H1 (cell line): ENCODE data around the gene TBX18. TPM values are rescaled to one million over a fixed set of nuclear protein-coding genes. Genes with fewer than 3 reads are reported as not detected.

Source experiments
- CTCF ChIA-PET: fragments of 300-600 bp; sonication (Branson Sonifier 250); formaldehyde crosslinking; loops from one replicate; lab custom pipeline; 2021; ENCODE audit not compliant: partially characterized antibody; lab: Charles Lee
- POLR2A ChIA-PET: fragments of 300-600 bp; sonication (Branson Sonifier 250); formaldehyde crosslinking; loops from one replicate; lab custom pipeline; 2021; ENCODE audit warnings: inconsistent platforms; ENCODE audit not compliant: partially characterized antibody; lab: Charles Lee
- DNase-seq, 2 experiments: peaks; one replicate each; pipeline versions ENCODE4 v3.0.0 to v3.0.0-alpha.2; 2010 to 2022; ENCODE audit warnings: low spot score in 2 of 2, low read depth in 1 of 2, mixed read lengths in 1 of 2
- FAIRE-seq: peaks from 2 replicates; lab custom pipeline; 2011; peaks lifted over from hg19 to GRCh38; lab: Jason Lieb, UNC
- H2AFZ ChIP-seq: 2 replicates; pipeline ENCODE4 v1.8.1; 2012; ENCODE audit warnings: low read length, inconsistent platforms
- H2AK5ac ChIP-seq: 2 replicates; pipeline ENCODE4 v1.6.1; 2013; ENCODE audit warnings: low read depth, low read length
- H2BK120ac ChIP-seq: replicated peaks from 2 replicates; pipeline ENCODE3; 2013; ENCODE audit warnings: low read depth, low read length, inconsistent platforms
- H2BK12ac ChIP-seq: 2 replicates; pipeline ENCODE4 v1.6.1; 2013; ENCODE audit warnings: low read depth, low read length
- H2BK15ac ChIP-seq: 2 replicates; pipeline ENCODE4 v1.6.1; 2013; ENCODE audit warnings: low read length
- H2BK20ac ChIP-seq: 2 replicates; pipeline ENCODE4 v1.6.1; 2013; ENCODE audit warnings: low read length
- H2BK5ac ChIP-seq: 2 replicates; pipeline ENCODE4 v1.6.1; 2013; ENCODE audit warnings: low read depth, low read length
- H3K14ac ChIP-seq: 2 replicates; pipeline ENCODE4 v1.6.1; 2013; ENCODE audit warnings: inconsistent platforms; ENCODE audit not compliant: insufficient read length
- H3K18ac ChIP-seq: 2 replicates; pipeline ENCODE4 v1.6.1; 2013; ENCODE audit warnings: low read length; ENCODE audit errors: extremely low read depth
- H3K23ac ChIP-seq: 2 replicates; pipeline ENCODE4 v1.6.1; 2013; ENCODE audit warnings: inconsistent platforms; ENCODE audit not compliant: insufficient read length
- H3K23me2 ChIP-seq: 2 replicates; pipeline ENCODE4 v1.6.1; 2013; ENCODE audit warnings: low read depth, low read length
- H3K27ac ChIP-seq: 2 replicates; pipeline ENCODE4 v1.6.1; 2011; ENCODE audit warnings: low read depth, low read length, inconsistent platforms
- H3K27me3 ChIP-seq, 4 experiments: replicated peaks in 1 of 4; 1 replicate in 1 of 4; 2 replicates in 3 of 4; pipeline versions ENCODE4 v1.6.1 to v1.8.1; 2011 to 2013; ENCODE audit warnings: low read length in 3 of 4, mild to moderate bottlenecking in 3 of 4, inconsistent platforms in 2 of 4, mixed read lengths in 2 of 4, moderate library complexity in 1 of 4; ENCODE audit not compliant: control insufficient read depth in 3 of 4, insufficient read depth in 3 of 4; ENCODE audit errors: extremely low read depth in 1 of 4
- H3K36me3 ChIP-seq, 4 experiments: 2 replicates each; pipeline versions ENCODE4 v1.6.1 to v1.8.1; 2011 to 2013; ENCODE audit warnings: mild to moderate bottlenecking in 4 of 4, low read length in 3 of 4, moderate library complexity in 2 of 4, control low read depth in 1 of 4, inconsistent platforms in 1 of 4; ENCODE audit not compliant: insufficient read depth in 4 of 4, control insufficient read depth in 2 of 4
- H3K4ac ChIP-seq: replicated peaks from 2 replicates; pipeline ENCODE3; 2013; ENCODE audit warnings: low read length, low read depth, mixed read lengths, inconsistent platforms; ENCODE audit not compliant: insufficient read length
- H3K4me1 ChIP-seq, 4 experiments: replicated peaks in 1 of 4; 1 replicate in 1 of 4; 2 replicates in 3 of 4; pipeline versions ENCODE4 v1.6.1 to v1.8.1; 2011 to 2013; ENCODE audit warnings: low read length in 3 of 4, inconsistent platforms in 2 of 4, mixed read lengths in 1 of 4; ENCODE audit not compliant: insufficient read depth in 4 of 4, control insufficient read depth in 3 of 4
- H3K4me2 ChIP-seq, 2 experiments: 2 replicates each; pipeline versions ENCODE4 v1.6.1 to v1.8.1; 2011 to 2013; ENCODE audit warnings: low read depth in 2 of 2, low read length in 2 of 2, control low read depth in 1 of 2, inconsistent platforms in 1 of 2, mild to moderate bottlenecking in 1 of 2; ENCODE audit not compliant: insufficient read depth in 1 of 2
- H3K4me3 ChIP-seq, 4 experiments: fragments of 200-600, 300-600 bp in 1 of 4; sonication (generic), shearing (Covaris generic), sonication (Bioruptor Twin) in 1 of 4; 2 replicates each; pipeline versions ENCODE4 v1.5.1 to v1.8.1; 2011 to 2016; ENCODE audit warnings: low read length in 4 of 4, low read depth in 3 of 4, control low read depth in 2 of 4, inconsistent platforms in 2 of 4, mild to moderate bottlenecking in 2 of 4, mixed read lengths in 1 of 4, moderate library complexity in 1 of 4; ENCODE audit not compliant: insufficient read depth in 2 of 4; ENCODE audit errors: extremely low read depth in 1 of 4
- H3K56ac ChIP-seq: replicated peaks from 2 replicates; pipeline ENCODE3; 2013; ENCODE audit warnings: low read depth, mild to moderate bottlenecking, mixed read lengths, low read length, inconsistent platforms; ENCODE audit not compliant: insufficient read length
- H3K79me1 ChIP-seq: 2 replicates; pipeline ENCODE4 v1.6.1; 2013; ENCODE audit warnings: low read depth, low read length, control low read depth
- H3K79me2 ChIP-seq, 2 experiments: 2 replicates each; pipeline versions ENCODE4 v1.6.1 to v1.8.1; 2012 to 2013; ENCODE audit warnings: low read length in 2 of 2, mild to moderate bottlenecking in 2 of 2, inconsistent platforms in 1 of 2; ENCODE audit not compliant: insufficient read depth in 2 of 2, control insufficient read depth in 1 of 2
- H3K9ac ChIP-seq, 4 experiments: replicated peaks in 1 of 4; 1 replicate in 1 of 4; 2 replicates in 3 of 4; pipeline versions ENCODE4 v1.6.1 to v1.8.1; 2011 to 2013; ENCODE audit warnings: low read depth in 3 of 4, low read length in 3 of 4, control low read depth in 2 of 4, mild to moderate bottlenecking in 2 of 4, moderate library complexity in 2 of 4, inconsistent platforms in 1 of 4; ENCODE audit errors: extremely low read depth in 1 of 4
- H3K9me3 ChIP-seq, 2 experiments: 2 replicates each; pipeline versions ENCODE4 v1.6.1 to v1.8.1; 2012 to 2013; ENCODE audit warnings: mild to moderate bottlenecking in 2 of 2, moderate library complexity in 2 of 2, control low read depth in 1 of 2, inconsistent platforms in 1 of 2, low read depth in 1 of 2, low read length in 1 of 2, mixed read lengths in 1 of 2; ENCODE audit not compliant: insufficient read depth in 2 of 2
- H4K20me1 ChIP-seq, 2 experiments: replicated peaks in 1 of 2; 2 replicates each; pipeline versions ENCODE3 to v1.8.1; 2011 to 2013; ENCODE audit warnings: inconsistent platforms in 2 of 2, low read length in 2 of 2, mild to moderate bottlenecking in 1 of 2; ENCODE audit not compliant: insufficient read depth in 2 of 2, control insufficient read depth in 1 of 2
- H4K5ac ChIP-seq: 2 replicates; pipeline ENCODE4 v1.6.1; 2013; ENCODE audit warnings: low read length, low read depth, mixed read lengths, inconsistent platforms; ENCODE audit not compliant: insufficient read length
- H4K8ac ChIP-seq: 2 replicates; pipeline ENCODE4 v1.8.0; 2013; ENCODE audit warnings: mild to moderate bottlenecking, moderate library complexity, low read length, inconsistent platforms; ENCODE audit not compliant: insufficient read depth; ENCODE audit errors: extremely low read depth
- H4K91ac ChIP-seq: replicated peaks from 2 replicates; pipeline ENCODE3; 2013; ENCODE audit warnings: low read length, mixed read lengths, inconsistent platforms; ENCODE audit not compliant: insufficient read length
- BRCA1 ChIP-seq: IDR thresholded peaks from 2 replicates; pipeline ENCODE4 v1.6.1; 2012; ENCODE audit warnings: low read depth, low read length, improper control_type of control experiment
- HDAC2 ChIP-seq, 2 experiments: fragments of 300-600 bp in 1 of 2; sonication (generic) in 1 of 2; IDR thresholded peaks; 2 replicates each; pipeline ENCODE4 v1.6.1; 2011 to 2012; ENCODE audit warnings: low read depth in 2 of 2, low read length in 2 of 2, mild to moderate bottlenecking in 2 of 2, moderate library complexity in 2 of 2, borderline replicate concordance in 1 of 2, inconsistent platforms in 1 of 2
- JUND ChIP-seq: IDR thresholded peaks from 2 replicates; pipeline ENCODE4 v1.6.1; 2011; ENCODE audit warnings: mild to moderate bottlenecking, improper control_type of control experiment, low read length
- MAFK ChIP-seq: IDR thresholded peaks from 2 replicates; pipeline ENCODE4 v1.6.1; 2012; ENCODE audit warnings: low read depth, mild to moderate bottlenecking, improper control_type of control experiment, low read length
- NRF1 ChIP-seq: IDR thresholded peaks from 2 replicates; pipeline ENCODE4 v1.6.1; 2011; ENCODE audit warnings: mild to moderate bottlenecking, low read depth, low read length, improper control_type of control experiment
- PHF8 ChIP-seq: fragments of 200-600 bp; sonication (generic); conservative IDR thresholded peaks from 2 replicates; pipeline ENCODE4 v1.7.1; 2012; ENCODE audit warnings: low read depth, mild to moderate bottlenecking, inconsistent platforms, low read length, moderate library complexity
- RFX5 ChIP-seq: IDR thresholded peaks from 2 replicates; pipeline ENCODE4 v1.6.1; 2011; ENCODE audit warnings: low read depth, low read length, improper control_type of control experiment, borderline replicate concordance
- RNF2 ChIP-seq: fragments of 200-900, 300-1000 bp; sonication (generic); IDR thresholded peaks from 2 replicates; pipeline ENCODE4 v1.7.1; 2016; ENCODE audit warnings: borderline replicate concordance, low read depth, mild to moderate bottlenecking, antibody characterized with exemption, low read length; ENCODE audit not compliant: poor library complexity, severe bottlenecking; ENCODE audit errors: missing control alignments
- SP4 ChIP-seq: IDR thresholded peaks from 2 replicates; pipeline ENCODE4 v1.6.1; 2012; ENCODE audit warnings: low read length, inconsistent platforms
- TCF12 ChIP-seq: IDR thresholded peaks from 2 replicates; pipeline ENCODE4 v1.6.1; 2011; ENCODE audit warnings: low read depth, mild to moderate bottlenecking, low read length
- TEAD4 ChIP-seq: IDR thresholded peaks from 2 replicates; pipeline ENCODE4 v1.6.1; 2012; ENCODE audit warnings: low read depth, low read length, inconsistent platforms, mixed read lengths
- ZNF274 ChIP-seq: IDR thresholded peaks from 2 replicates; pipeline ENCODE4 v1.7.0; 2012; ENCODE audit warnings: low read length, borderline replicate concordance; ENCODE audit errors: extremely low read depth
- WGBS, 2 experiments: shearing (Covaris generic) in 1 of 2; methylation state at CpG; one replicate each; pipeline versions ENCODE4 v1.1.6 to v1.1.7; 2013 to 2015; ENCODE audit warnings: low lambda C conversion rate in 2 of 2, mixed read lengths in 2 of 2, inconsistent platforms in 1 of 2, low coverage in 1 of 2, missing lambda C conversion rate in 1 of 2; ENCODE audit not compliant: insufficient replicate concordance in 2 of 2, insufficient coverage in 1 of 2, insufficient read length in 1 of 2; ENCODE audit errors: extremely low coverage in 1 of 2, missing lambda C conversion rate in 1 of 2; 5-methylcytosine and 5-hydroxymethylcytosine counted together
- polyA plus RNA-seq, 7 experiments: library from polyadenylated mRNA; depleted of rRNA in 3 of 7; stranded (reverse) in 5 of 7; unstranded in 2 of 7; fragments of >200 nt in 5 of 7; fragments of 200-250 nt in 2 of 7; gene quantifications; 1 replicate in 5 of 7; 2 replicates in 1 of 7; 4 replicates in 1 of 7; pipeline versions ENCODE4 v1.2.1 to v1.2.3, GENCODE V29; 2011 to 2013; ENCODE audit warnings: missing spikeins in 2 of 7, mixed read lengths in 2 of 7
- total RNA-seq: library from RNA; stranded (reverse); fragmentation: NEBNext Ultra II Directional; extraction: Animal tissue kit (Norgen Biotek cat#: 25700); gene quantifications from 2 replicates; pipeline ENCODE4 v1.2.1, GENCODE V29; 2021

Gene TBX18
- total and polyA plus RNA-seq, 2 of the 8 experiments (the other 6 are each of a cell fraction or from before 2014, with no cell fraction given): 0.02 TPM; not detected in 1

- no peak overlapping the region for H2BK5ac ChIP-seq
- POLR2A ChIA-PET: no interaction called here
- H3K23me2 ChIP-seq: no peaks in the 10 kb centered on the region
- no peaks in the 10 kb centered on the region for H3K36me3 ChIP-seq
- no peaks in the 10 kb centered on the region for H4K20me1 ChIP-seq
- no peak for FAIRE-seq
- H2BK20ac ChIP-seq: no peak overlapping the region
- no peak overlapping the region for H4K8ac ChIP-seq
- no peak for DNase-seq
- no peak overlapping the region for H3K9ac ChIP-seq
- H3K4me1 ChIP-seq: no peaks in the 10 kb centered on the region
- no peak overlapping the region for H3K18ac ChIP-seq
- H3K23ac ChIP-seq: no peak overlapping the region
- CTCF ChIA-PET: no interaction called here
- no peak overlapping the region for H2AFZ ChIP-seq
- H3K9me3 ChIP-seq: no peaks in the 10 kb centered on the region
- H3K14ac ChIP-seq: no peak overlapping the region
- no peak overlapping the region for H3K27ac ChIP-seq
- H3K4me2 ChIP-seq: no peak overlapping the region
- no peaks in the 10 kb centered on the region for H3K79me1 ChIP-seq
- H3K27me3 ChIP-seq: no peaks in the 10 kb centered on the region
- no peak overlapping the region for H3K56ac ChIP-seq
- H2BK120ac ChIP-seq: no peak overlapping the region
- no peak overlapping the region for H3K4ac ChIP-seq
- 98% methylated on average over 2 of the region's 2 CpGs; no CpG with 5 or more reads in 1 of the 2 experiments for WGBS, 2 experiments
- no peak overlapping the region for H4K5ac ChIP-seq
- H3K4me3 ChIP-seq: no peak overlapping the region
- H3K79me2 ChIP-seq: no peaks in the 10 kb centered on the region
- no peak overlapping the region for H2BK12ac ChIP-seq
- H2AK5ac ChIP-seq: no peak overlapping the region
- H2BK15ac ChIP-seq: no peak overlapping the region
- H4K91ac ChIP-seq: no peak overlapping the region
- no peak for TF ChIP-seq BRCA1
- no peak for TF ChIP-seq PHF8
- TF ChIP-seq RFX5: no peak
- no peak for TF ChIP-seq SP4
- no peak for TF ChIP-seq RNF2
- TF ChIP-seq MAFK: no peak
- TF ChIP-seq TEAD4: no peak
- TF ChIP-seq JUND: no peak
- TF ChIP-seq ZNF274: no peak
- TF ChIP-seq TCF12: no peak
- TF ChIP-seq NRF1: no peak
- no peak for TF ChIP-seq HDAC2 (IDR thresholded peaks at IDR 0.05; ENCODE audit: borderline replicate concordance in 1 of 2, low read depth in 2 of 2, low read length in 2 of 2)
Observed at GRCh38 chr6:84788689-84789088, 24.3 kb upstream of the TBX18 start.
